NCI-H345 treated with DMSO at 0.1 percent for 48 hours (cell line): Measurements from ENCODE around the gene SLCO3A1.

Source experiments
- DNase-seq: peaks from one replicate; lab custom pipeline; 2025; ENCODE audit not compliant: unreplicated experiment; lab: John Stamatoyannopoulos, UW

Gene SLCO3A1

GRCh38 chr15:91853511-91853947, at the start of gene SLCO3A1:
SLCO3A1 (plus strand) TSS chr15:91853708.
- DNase-seq: no peak

- DNase-seq: peak; percentile 92
Measured at GRCh38 chr15:91807122-91807521, 46.4 kb upstream of the SLCO3A1 start.

GRCh38 chr15:91813924-91814323, 39.6 kb upstream of the SLCO3A1 start:
- DNase-seq: no peak

- no peak for DNase-seq
Measured at GRCh38 chr15:91816942-91817341, 36.6 kb upstream of the SLCO3A1 start.

- no peak for DNase-seq
Measured at GRCh38 chr15:91821458-91821857, 32.0 kb upstream of the SLCO3A1 start.

GRCh38 chr15:91824256-91824655, 29.3 kb upstream of the SLCO3A1 start:
- no peak for DNase-seq

- no peak for DNase-seq
Measured at GRCh38 chr15:91826443-91826842, 27.1 kb upstream of the SLCO3A1 start.

GRCh38 chr15:91833056-91833455, 20.5 kb upstream of the SLCO3A1 start:
- DNase-seq: no peak

- no peak for DNase-seq
Measured at GRCh38 chr15:91839867-91840266, 13.6 kb upstream of the SLCO3A1 start.

GRCh38 chr15:91841861-91842260, 11.6 kb upstream of the SLCO3A1 start:
- DNase-seq: no peak

- DNase-seq: no peak
Measured at GRCh38 chr15:91844341-91844740, 9.2 kb upstream of the SLCO3A1 start.

- peak; percentile 34 for DNase-seq
Measured at GRCh38 chr15:91844928-91845327, 8.6 kb upstream of the SLCO3A1 start.

GRCh38 chr15:91845720-91846119, 7.8 kb upstream of the SLCO3A1 start:
- DNase-seq: no peak

- DNase-seq: no peak
Measured at GRCh38 chr15:91849180-91849579, 4.3 kb upstream of the SLCO3A1 start.

- no peak for DNase-seq
Measured at GRCh38 chr15:91849749-91850161, 3.8 kb upstream of the SLCO3A1 start.

- no peak for DNase-seq
Measured at GRCh38 chr15:91852741-91853510, 582 bp upstream of the SLCO3A1 start.

GRCh38 chr15:91853948-91854638, 585 bp downstream of the SLCO3A1 start:
- no peak for DNase-seq

- no peak for DNase-seq
Measured at GRCh38 chr15:91854639-91854990, 1.1 kb downstream of the SLCO3A1 start.

- DNase-seq: no peak
Measured at GRCh38 chr15:91855241-91855640, 1.7 kb downstream of the SLCO3A1 start.

- peak; percentile 80 for DNase-seq
Measured at GRCh38 chr15:91855684-91856489, 2.4 kb downstream of the SLCO3A1 start.

- DNase-seq: no peak
Measured at GRCh38 chr15:91857224-91857585, 3.7 kb downstream of the SLCO3A1 start.

- no peak for DNase-seq
Measured at GRCh38 chr15:91857772-91858171, 4.3 kb downstream of the SLCO3A1 start.
